NCI-H69 (cell line): ENCODE measurements around the gene ACTR10.
"Not testable (repeated sequence)": the region's sequence is repeated elsewhere in the genome, so short reads cannot be mapped to it uniquely, and the experiment has no call there.

Experiments used
- DNase-seq: peaks from one replicate; lab custom pipeline; 2025; lab: John Stamatoyannopoulos, UW

ACTR10 gene

DNA sequence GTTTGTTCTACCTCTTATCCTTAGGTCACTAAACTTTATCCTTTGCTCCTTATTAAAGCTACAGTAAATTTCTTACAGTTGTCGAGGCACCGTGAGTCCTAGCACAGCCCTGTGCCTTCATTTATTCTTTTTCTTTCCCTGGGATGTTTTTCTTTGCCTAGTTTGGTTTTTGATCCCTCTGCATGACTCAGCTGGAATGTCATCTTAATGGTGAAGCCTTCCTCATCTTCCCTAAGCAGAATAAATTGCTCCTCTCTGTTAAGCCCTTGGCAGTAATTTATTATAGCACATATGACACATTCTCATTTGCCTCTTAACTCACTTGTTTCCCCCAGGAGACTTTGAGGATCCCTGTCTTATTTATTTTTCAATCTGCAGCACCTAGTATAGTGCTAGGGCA lies 16.6 kb downstream of the ACTR10 start:
- DNase-seq: no peak

DNA sequence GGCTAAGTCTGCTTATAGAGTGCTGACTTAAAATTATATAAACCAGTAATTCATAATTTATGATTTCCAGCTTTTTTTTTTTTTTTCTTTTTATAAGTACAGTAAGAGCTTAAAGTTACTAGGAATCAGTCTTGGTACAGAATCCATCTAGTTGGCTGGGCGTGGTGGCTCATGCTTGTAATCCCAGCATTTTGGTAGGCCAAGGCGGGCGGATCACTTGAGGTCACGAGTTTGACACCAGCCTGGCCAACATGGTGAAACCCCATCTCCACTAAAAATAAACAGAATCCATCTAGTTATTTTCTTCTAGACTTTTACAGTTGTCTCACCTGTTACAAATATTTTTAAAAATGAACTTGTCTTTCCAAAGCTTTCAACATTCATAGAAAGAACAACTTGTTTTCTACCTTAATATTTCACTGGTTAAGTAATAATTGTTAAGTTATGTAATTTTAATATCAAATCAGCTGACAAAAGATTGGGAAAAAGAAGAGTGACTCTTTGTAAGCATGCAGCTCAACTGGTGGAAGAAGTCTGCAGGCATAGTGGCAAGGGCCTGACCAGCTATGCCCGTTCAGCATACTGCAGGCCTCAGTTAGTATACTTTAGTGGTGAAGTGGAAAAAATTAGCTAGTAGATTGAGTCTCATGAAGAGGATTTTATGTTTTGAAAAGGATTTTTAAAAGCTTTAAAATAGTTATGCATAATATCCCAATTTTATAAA lies 27.3 kb downstream of the ACTR10 start:
- DNase-seq: no peak

DNA sequence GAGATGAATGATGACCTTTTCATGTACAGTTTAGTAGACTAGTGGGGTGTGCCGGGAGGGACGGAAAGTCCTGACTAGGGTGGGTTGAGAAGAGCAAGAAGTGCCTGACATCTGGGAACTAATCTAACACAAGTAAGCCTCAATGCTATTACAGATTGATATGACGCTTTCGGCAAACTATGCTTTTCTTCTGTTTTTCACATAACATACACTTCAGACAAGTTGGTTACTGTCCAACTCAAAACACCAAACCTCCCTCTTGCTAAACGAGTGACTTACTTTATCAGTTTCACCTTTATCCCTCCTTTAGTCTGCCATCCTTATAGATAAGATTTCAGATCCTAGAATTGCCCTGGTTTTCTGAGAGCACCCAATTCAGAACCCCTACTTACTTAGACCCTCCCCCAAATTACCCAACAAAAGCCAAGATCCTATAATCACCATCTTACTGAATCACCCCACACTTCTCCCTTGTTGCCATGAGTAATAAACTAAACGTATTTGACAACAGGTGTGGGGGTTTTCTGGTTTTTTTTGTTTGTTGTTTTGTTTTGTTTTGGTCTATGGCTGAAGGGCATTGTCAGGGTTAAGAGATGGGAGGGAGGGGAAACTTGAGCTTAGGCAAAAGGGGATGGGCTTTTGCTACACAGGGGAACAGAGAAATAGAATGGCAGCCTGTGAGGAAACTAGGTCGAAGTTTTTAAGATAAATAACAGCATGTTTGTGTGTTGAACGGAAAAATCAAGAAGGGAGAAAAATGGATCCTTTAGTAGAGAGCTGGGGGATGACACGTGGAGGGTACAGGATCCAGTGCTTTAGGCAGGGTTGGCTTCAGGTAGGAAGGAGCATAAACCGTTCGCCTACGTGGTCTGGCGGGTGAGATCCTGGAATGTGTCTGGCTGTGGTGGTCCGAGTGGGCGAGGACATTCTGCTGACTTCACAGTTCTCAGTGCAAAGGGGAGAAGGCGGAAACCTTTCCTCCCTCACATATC lies 38.6 kb downstream of the ACTR10 start:
- DNase-seq: peak; percentile 51

DNA sequence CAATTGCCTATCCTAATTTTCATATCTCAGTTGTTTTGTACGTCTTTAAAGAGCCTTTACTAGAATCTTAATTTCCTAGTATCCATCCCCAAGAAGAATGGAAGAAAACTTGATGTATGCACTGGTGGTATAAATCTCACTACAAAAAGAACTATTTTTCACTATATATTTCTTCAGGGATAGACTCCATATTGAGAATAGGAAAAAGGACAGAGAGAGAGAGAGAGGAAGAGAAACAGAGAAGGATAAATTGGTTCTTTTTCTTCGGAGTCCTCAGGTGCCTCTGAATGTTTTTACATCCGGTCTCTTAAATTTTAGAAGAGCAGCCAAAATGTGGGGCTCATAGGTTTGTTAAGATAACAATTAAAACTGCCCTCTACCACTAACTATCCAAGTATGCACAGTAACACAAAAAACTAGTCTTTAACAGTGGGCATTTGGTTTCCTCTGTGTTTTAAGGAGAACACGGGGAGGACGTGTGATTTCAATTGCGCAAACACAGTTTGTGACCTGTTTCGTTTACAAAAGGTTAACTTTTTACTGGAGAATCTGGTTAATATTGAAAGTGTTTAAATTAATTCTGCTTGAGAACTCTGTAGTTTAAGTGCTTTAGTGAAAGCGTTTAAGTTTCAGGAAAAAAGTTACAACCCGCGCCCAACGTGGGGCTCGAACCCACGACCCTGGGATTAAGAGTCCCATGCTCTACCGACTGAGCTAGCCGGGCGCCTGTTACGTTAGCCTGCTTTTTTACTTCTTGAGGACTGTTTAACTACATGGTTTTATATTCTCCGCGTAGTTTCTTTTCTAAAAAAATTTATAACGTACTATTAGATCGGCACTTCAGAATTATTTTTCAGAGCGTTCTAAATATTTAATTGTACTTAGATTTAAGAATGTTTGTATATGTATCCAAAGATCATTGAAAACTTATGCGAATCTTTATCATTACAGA lies 39.6 kb downstream of the ACTR10 start:
- peak; percentile 77 for DNase-seq

DNA sequence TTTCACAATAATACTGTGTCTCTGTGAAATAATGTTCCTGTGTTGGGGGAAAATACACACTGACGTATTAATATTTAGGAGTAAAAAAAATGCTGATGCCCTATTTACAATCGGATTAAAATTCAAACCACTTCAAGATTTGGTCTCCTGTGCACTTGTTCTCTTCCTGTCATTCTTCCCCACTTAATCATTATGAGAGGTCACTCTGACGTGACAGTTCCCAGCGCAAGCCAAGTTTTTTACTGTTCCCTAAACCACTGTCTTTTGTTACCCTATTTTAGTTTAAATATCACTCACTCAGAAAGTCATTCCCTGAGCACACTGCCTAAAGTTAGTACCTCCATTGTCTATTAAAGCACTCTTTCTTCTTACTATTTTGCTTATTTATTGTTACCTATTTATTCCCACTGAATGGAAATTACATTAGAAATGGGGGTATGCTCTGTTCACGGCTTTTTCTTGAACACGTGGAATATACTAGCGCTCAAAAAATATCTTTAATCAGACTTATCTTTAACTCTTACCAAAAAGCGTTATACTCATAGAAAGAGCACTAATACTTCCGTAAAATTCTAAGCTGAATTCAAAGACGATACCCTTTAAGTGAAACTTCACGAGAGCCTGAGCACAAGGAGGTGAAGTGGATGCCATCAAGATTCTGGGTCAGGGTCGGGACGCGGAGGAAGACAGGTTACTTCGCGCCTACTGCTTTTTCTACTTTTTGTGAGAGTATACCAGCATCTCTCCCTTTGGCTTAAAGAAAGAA lies 44.0 kb downstream of the ACTR10 start:
- peak; percentile 85 for DNase-seq

DNA sequence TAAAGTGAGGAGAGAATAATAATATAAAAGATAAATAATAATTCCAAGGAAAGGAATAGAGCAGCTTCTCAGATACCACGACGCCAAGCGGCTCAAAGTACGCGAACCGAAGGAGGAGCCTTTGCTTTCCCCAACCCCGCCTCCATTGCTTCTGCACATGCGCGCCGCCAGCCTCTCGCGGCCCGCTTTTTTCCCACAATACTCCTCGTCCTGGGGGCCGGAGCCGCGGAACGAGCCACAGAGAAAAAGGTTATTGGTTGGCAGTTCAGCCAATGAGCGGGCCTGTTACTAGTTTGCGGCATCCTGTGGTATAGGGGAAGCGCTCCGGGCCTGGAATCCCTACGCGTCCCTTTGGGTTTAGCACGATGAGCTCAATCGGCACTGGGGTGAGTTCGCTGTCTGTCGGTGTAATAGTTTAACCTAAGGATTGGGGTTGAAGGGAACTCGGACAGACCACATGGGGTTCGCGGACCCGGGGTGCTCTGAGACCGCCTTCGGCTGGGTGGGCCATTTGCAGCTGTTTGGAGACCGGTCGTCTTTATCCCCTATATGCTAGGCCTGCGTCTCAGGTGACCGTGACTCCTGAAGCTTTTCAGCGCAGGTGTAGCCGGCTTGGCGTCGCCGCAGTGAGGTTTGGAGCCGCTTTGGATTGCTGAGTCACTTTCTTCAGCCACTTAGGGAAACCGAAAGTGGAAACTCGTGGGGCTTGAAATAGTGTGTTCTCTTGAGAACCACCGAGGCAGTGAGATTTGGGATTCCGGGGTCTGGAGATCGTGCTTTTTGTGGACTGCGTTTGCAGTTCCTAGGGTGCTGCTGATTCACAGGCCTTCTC lies 44.8 kb downstream of the ACTR10 start, which contains the start of gene PSMA3:
TSS of gene PSMA3 (plus strand) at position 288 of the 832 bp plus-strand sequence. CDS start at position 366, 78 bp downstream.
- DNase-seq: peak; percentile 99

DNA sequence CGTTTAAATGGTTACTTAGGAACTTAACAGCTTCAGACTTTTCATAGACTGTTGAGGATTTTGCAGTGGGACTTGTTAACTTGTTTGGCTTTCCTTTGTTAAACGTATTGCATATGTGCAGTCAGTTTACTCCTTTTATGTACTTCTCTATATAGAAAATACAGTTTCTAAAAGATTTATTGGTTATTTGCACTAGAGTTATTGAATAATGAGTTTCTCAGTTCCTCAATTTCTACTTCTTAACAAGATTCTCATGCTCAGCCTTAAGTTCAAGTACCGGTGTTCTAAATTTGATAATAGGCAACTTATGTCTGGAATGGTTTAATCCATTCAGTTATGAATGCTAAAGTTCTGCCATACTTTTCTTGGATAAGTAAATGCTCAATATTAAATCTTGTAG lies 45.6 kb downstream of the ACTR10 start:
- DNase-seq: peak; percentile 43

DNA sequence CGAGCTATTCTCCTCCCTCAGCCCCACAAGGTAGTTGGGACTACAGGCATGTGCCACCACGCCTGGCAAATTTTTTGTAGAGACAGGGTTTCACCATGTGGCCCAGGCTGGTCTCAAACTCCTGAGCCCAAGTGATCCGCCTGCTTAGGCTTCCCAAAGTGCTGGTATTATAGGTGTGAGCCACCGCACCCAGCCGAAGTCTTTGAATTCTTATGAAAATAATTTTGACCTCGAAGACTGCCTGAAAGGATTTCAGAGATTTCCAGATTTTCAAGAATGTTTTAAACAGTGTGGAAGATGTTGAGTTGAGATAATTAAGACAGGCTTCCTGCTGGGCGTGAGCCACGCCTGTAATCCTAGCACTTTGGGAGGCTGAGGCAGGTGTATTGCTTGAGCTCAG lies 49.7 kb downstream of the ACTR10 start:
- no peak for DNase-seq

DNA sequence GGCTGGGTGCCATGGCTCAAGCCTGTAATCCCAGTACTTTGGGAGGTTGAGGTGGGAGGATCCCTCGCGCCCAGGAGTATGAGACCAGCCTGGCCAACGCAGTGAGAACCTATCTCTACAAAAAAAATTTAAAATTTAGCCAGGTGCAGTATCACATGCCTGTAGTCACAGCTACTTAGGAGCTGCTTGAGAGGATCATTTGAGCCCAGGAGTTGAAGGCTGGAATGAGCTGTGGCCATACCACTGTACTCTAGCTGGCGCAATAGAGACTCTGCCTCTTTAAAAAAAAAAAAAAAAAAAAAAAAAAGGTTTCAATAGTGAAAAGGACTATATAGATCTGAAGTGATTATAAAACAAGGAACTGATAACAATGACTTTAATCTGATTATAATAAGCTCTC lies 58.2 kb downstream of the ACTR10 start:
- DNase-seq: no peak

DNA sequence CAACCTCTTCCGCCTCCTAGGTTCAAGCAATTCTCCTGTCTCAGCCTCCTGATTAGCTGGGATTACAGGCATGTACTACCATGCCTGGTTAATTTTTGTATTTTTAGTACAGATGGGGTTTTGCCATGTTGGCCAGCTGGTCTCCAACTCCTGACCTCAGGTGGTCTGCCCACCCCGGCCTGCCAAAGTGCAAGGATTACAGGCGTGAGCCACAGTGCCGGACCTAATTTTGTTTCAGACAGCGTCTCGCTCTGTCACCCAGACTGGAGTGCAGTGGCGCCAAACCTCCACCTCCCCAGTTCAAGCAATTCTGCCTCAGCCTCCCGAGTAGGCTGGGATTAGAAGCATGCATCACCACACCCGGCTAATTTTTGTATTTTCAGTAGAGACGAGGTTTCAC lies 62.1 kb downstream of the ACTR10 start:
- not testable (repeated sequence) for DNase-seq

DNA sequence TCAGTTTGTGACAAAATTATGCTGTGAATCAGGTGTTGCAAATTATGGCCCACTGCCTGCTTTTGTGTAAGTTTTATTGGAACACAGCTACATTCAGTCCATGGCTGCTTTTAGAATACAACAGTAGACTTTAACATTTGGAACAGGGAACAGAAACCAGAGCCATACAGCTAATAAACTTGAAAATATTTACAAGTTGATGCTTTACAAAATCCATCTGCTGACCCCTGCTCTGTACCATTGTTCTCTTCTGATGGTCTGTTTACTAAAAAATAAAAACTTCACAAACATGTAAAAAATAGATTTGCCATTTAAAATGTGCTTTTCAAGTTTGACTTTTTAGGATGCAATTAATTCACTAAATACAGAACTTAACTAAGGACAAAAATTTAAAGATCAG lies 65.5 kb downstream of the ACTR10 start:
- DNase-seq: no peak

DNA sequence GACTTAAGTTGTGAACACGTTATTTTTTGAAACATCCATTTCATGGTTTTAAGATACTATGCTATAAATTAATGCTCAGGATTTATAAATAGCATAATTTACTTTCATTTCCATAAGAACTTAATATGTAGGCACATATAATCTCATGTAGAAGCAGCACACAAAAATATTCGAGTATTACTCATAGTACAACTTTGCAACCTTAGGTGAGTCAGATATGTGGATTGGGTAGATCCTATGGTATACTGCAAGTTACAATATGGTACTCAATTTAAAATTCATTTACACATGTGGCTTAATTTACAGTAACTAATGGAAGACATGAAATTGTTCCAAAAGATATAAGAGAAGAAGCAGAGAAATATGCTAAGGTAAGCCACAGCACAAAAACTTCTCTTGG lies 70.7 kb downstream of the ACTR10 start:
- DNase-seq: no peak

DNA sequence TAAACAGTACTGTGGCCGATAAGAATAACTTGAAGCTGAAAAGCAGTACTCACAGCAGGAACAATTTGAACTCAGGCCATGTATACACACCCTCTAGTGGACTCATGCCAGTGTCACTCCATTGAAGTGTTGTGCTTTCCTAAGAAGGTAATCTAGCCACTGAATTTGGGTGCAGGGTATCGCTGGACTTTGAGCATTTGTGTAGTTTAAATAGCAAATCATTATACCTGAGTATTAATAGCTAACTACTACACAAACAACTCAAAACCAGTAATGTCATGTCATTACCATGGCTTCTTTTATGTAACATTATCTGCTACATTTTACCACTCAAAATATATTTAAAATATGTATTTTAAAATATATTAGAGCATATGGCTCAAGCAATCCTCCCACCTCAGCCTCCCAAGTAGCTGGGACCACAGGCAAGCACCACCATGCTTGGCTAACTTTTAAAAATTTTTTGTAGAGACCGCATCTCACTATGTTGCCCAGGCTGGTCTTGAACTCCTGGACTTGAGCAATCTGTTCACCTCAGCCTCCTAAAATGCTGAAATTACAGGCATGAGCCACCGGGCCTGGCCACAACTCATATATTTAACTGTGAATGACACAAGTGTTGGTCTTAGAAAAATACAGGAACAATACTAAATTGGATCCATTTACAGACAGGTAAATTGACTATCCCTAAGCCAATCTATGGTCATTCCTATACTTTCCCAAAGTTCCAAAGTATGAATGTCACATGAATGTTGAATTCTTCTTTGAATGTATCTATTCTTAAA lies 72.8 kb downstream of the ACTR10 start:
- DNase-seq: peak; percentile 31

DNA sequence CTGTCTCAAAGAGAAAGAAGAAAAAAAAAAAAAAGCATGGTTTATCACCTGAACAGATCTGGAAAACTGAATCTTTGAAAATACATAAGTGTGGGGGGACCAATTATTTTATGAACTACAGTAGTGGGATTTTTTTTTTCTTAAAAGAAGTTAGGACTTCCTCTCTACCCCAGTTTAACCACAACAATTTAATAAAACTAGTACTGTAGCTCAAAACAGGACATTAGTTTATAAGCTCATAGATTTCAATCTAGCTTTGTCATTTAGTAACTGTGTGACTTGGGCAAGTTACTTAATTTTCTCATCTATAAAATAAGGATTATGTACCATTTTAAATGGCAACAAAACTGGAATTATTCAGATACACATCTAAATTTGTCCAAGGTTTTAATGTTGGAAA lies 74.9 kb downstream of the ACTR10 start:
- no peak for DNase-seq

DNA sequence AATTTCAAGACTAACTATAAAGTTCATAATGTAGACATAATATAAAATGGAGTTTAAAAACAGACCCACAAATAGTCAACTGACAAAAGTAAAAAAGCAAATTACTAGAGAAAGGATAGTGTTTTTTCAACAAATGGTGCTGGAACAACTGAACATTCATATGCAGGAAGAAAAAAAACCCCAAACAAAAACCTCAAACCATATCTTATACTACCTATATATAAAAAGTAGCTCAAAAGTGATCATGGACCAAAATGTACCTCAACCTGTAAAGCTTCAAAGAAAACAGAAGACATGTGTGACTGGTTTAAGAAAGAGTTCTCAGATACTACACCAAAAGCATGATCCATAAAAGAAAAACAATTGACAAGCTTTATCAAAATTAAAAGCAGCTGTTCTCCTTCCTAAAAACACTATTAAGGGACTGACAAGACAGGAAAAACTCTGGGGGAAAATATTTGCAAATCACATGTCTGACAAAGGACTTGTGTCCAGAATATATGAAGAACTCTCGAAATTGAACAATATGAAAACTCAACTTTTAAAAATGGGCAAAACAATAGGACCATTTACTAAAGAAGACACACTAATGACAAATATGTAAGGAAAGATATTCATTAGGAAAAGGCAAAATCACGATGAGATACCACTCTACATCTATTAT lies 75.7 kb downstream of the ACTR10 start:
- no peak for DNase-seq

DNA sequence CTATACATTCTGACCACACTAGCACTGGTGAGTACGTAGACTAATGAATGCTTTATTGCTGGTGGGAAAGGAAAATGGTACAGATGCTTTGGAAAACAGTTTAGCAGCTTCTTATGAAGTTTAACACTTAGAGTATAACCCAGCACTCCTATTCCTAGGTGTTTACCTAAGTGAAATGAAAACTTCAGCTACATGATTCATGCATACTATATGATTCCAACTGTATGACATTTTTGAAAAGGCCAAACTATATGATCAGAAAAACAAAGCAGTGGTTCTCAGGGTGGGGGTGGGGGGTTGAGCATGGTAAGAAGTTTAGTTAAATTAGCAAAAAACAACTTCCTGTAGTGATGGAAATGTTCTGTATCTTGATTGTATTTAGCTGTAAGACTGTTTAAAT lies 76.3 kb downstream of the ACTR10 start:
- no peak for DNase-seq

DNA sequence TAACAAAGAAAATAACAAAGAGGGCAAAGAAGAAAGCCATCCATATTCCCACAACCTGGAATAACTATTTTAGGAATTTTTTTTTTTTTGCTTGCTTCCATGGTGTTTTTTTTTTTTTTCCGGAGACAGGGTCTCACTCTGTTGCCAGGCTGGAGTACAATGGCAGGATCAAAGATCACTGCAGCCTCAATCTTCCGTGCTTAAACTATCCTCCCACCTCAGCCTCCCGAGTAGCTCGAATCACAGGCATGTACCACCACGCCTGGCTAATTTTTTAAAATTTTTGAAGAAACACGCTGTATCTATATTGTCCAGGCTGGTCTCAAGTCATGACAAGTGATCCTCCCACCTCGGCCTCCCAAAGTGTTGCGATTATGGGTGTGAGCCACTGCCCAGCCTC lies 78.2 kb downstream of the ACTR10 start:
- no peak for DNase-seq

DNA sequence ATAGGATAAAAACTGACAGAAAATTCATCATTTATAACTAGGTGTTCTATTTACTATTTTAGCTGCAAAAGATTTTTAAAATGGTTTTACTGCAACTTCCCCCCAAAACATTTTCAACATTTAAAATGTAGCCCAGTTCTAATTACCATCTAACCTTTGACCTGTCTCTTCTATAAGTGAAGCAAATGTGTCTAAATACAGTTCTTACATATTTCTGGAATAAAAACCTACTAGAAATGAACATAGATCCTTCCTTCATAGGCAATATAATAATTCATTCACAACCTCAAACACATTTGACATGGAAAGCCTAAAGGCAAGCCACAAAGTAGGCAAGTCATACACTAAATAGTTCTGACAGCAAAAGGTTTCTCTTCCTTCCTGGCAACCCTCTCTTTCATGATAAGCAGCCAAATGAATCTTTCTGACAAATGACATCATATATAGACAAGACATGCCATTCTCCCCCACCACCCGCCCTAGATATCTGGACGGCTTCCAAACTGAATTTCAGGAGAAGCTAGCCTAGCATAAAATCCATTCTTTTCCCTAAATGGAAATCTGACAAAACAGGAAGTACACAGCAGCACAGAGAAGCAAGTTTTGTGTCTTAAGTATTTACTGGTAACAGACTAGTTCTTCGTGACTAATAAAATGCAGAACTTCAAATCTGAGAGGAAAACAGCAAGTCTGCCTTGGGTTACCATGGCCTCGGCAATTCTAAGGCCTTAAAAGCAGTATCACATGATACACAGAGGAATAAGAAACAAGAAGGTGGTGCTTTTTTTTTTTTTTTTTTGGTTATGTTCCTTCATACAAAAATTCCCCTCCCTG lies 81.2 kb downstream of the ACTR10 start:
- peak; percentile 10 for DNase-seq
